NOMO-1 treated with DMSO at 0.1 percent for 48 hours (cell line): ENCODE measurements around the gene FGGY.
"Not testable (repeated sequence)": the region's sequence is repeated elsewhere in the genome, so short reads cannot be mapped to it uniquely, and the experiment has no call there.

Source experiments
- DNase-seq: peaks from one replicate; lab custom pipeline; 2025; ENCODE audit not compliant: unreplicated experiment; lab: John Stamatoyannopoulos, UW

Gene FGGY

DNA sequence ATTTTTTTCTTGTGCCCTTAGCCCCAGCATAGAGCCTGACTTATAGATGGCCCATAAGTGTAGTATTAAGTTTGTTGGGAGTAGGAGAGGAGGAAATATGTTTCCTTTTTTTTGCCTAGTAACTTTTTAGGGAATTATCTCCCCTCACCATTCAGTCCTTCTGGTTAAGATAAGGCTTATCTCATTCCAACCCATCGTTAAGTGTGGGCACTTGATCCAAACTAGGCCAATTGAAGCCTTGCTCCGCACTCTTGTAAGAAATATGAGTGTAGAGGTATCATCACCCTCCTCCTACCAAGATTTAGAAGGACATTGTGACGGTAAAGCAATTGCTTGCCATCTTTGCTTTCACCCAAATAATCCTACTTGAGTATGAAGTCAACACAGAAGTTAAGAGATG lies 8.8 kb upstream of the FGGY start:
- DNase-seq, result no peak

GRCh38 chr1:59289570-59289969 lies 7.3 kb upstream of the FGGY start:
- DNase-seq, result no peak

DNA sequence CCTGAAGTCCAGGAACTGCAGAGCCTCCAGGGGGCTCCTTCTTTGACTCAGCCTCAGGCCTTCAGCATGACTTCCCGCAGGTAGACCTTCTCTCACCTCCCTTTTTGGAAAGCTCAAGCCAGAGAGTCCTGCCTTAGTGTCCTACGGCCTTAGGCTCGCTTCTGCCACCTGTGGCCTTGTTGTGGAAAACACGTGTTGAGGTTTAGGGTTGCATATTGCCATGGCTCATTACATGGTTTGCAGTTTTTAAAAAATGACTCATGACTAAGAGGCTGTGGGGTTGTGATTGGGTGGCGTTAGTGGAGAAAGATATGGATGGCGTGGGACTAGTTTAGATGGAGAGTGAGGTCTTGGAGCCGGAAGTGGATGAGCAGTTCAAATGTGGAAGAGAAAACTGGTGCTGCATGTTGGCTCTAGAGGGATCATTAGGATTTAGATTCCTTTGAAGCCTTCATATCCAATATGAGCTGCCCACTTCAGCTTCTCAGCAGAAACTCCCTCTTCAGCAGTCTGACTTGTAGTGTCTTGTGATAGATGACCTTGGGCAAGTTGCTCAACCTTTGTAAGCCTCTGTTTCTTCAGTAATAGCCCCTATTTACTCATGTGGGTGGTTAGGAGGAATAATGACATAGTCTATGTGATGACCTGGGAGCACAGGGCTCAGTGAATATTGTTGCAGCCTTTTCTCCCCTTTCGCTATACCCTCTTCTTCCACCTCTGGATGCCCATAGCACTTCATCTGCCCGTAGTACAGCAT lies 6.5 kb upstream of the FGGY start:
- DNase-seq, result peak; percentile 64

DNA sequence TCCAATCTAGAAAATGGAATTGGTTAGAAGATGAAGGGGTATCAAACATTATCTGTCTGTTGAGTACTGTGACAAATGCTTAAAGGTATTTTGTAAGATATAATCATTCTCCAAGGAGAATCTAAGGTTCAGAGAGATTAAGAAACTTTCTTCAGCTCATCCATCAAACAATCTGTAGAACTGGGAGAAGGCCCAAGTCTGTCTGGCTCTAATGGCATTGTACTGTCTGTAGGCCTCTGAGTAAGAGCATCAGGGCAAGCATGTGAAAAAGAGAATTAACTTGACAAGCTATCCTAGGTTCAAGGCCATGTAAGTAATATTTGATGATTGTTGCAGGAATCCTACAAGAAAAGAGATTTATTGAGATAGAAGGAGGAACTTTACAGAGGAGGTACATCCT lies 5.3 kb upstream of the FGGY start:
- no peak for DNase-seq

- DNase-seq, result peak; percentile 96
Observed at GRCh38 chr1:59292562-59292961, 4.3 kb upstream of the FGGY start.

GRCh38 chr1:59293206-59293605 lies 3.7 kb upstream of the FGGY start:
- DNase-seq, result no peak

DNA sequence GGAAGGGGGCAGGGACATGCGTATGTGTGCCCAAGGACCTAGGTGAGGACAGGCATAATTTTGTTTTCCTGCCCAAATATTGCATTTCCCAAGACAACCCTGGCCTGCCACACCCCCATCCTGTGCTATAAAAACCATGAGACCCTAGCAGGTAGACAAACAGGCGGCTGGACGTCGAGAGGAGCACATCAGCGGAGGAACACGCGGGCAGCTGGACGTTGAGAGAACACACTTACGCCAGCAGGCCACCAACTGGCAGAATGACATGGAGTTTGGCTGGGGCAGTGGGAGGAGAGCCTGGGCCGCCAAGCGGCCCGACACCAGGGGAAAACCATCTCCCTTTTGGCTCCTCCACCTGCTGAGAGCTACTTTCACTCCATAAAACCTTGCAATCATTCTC lies 3.0 kb upstream of the FGGY start:
- DNase-seq, result no peak

- no peak for DNase-seq
Observed at GRCh38 chr1:59294423-59294822, 2.5 kb upstream of the FGGY start.

- no peak for DNase-seq
Observed at GRCh38 chr1:59295618-59296017, 1.3 kb upstream of the FGGY start.

DNA sequence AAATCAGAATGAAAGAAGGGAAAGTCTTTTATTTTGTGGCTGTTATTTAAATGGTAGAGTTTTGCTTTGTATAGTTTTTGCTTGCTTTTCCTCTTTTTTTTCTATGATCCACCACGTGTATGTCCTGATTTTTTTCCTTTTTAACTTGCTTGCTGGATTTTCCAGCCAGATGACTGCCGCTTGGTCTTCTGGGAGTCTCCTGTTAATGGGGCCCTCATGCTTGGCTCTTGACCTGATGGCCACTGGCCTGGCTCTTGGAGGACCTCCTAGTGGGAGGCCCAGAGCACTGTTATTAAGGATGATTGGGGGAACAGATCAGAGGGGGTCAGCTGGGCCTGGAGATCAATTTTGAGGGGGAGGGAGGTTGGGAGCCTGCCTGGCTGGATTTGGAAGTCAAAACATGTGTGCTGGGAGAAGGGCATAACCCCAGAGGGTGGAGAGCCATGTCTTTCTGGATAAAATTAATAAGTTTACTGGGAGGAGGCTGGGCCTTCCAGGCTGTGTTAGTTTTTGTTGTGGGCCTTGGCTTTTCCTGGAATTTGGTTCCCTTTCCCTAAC lies 1.2 kb downstream of the FGGY start:
- no peak for DNase-seq

DNA sequence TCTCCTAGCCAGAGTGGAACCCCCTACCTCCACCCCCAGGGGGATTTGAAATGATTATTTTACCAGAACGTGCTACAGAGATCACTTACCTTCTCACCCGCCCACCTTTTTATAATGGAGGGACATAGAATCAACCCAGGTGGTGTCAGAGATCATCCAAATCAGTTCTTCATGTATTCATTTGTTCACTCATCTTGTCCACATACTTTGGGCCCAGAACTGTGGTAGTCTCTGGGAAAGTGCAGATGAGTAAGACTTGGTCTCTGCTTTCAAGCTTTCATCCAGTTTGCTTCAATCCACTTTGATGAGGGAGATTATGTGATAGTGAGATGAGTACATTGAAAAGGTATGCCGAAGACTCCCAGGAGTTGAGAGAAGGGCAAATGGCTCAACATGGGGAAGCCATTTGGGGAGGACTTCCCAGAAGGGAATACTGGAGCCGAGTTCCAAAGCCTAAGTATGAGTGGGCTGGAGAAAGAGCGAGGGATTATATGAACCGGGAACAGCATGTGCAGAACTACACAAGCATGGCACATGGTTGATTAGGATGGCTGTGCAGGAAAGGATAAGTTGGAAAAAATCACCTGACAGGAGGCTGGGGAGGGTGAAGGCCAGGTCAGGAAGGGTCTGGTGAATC lies 1.9 kb downstream of the FGGY start:
- DNase-seq, result no peak

GRCh38 chr1:59299670-59300069 lies 2.8 kb downstream of the FGGY start:
- DNase-seq, result not testable (repeated sequence)

DNA sequence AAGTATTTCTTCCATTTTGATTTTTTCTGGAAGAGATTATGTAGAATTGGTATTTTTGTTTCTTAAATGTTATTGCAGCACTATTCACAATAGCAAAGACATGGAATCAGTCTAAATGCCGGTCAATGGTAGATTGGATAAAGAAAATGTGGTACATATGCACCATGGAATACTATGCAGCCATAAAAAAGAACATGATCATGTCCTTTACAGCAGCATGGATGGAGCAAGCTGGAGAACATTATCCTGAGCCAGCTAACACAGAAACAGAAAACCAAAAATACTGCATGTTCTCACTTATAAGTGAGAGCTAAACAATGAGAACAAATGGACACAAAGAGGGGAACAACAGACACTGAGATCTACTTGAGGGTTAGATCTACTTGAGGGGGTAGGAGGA lies 5.4 kb downstream of the FGGY start:
- DNase-seq, result no peak

- DNase-seq, result no peak
Observed at GRCh38 chr1:59302871-59303270, 6.0 kb downstream of the FGGY start.

DNA sequence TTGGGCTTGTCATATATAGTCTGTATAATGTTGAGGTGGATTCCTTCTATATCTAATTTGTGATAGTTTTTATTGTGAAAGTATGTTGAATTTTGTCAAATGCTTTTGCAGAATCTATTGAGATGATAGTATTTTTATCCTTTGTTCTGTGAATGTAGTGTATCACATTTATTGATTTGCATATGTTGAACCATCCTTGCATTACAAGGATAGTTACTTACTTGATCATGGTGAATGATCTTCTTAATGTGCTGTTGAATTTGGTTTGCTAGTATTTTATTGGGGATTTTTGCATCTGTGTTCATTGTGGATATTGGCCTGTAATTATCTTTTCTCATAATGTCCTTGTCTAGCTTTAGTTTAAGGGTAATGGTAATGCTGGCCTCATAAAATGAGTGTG lies 8.3 kb downstream of the FGGY start:
- no peak for DNase-seq

GRCh38 chr1:59307591-59307990 lies 10.7 kb downstream of the FGGY start:
- DNase-seq, result no peak

GRCh38 chr1:59308839-59309238 lies 11.9 kb downstream of the FGGY start:
- no peak for DNase-seq

GRCh38 chr1:59309392-59309791 lies 12.5 kb downstream of the FGGY start:
- no peak for DNase-seq

- no peak for DNase-seq
Observed at GRCh38 chr1:59309795-59310548, 13.1 kb downstream of the FGGY start.

DNA sequence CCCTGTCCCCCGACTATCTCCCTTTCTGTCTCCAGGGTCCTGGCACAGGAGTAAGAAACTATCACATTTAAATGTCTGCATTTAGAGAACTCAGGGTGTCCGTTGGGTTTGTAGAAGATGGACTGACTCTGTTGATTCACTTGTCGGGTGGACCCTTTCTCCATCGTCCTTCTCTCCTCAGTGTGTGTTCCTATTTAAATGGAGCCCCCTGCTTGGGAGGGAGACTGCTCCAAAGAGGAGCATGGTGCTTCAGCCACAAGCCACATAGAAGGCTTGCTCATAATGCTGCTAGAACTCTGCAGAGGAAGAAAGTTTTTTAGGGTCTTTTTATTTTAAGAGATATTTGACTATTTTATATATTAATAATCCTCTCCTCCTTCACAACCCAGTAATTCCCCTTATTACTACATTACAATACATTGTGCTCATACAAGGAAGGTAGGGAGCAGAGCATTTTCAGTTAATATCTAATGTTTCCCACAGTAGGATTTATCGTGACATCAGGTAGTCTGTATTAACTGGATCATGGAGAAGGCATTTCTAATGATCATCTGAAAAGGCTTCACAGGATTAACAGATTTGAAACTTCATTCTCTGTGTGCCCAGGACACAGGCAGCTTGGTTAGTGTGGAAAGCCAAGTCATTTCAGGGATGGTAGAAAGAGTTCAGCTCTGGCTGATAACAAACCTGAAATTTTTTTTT lies 13.8 kb downstream of the FGGY start:
- no peak for DNase-seq
